Activated CD8-positive, alpha-beta T cell treated with anti-CD3 and anti-CD28 coated beads for 36 hours (primary cell): ENCODE results near the gene KLHL28. TPM values are rescaled to one million over a fixed set of nuclear protein-coding genes. Genes with fewer than 3 reads are reported as not detected.

Experiments used
- ATAC-seq: fragments of 200-7000 bp; cut with Tn5 transposase; one replicate; pipeline ENCODE4 v1.10.0; 2021; ENCODE audit warnings: mild to moderate bottlenecking, moderate library complexity
- CTCF ChIA-PET: fragments of 350-600 bp; sonication (Branson Sonifier 250); formaldehyde crosslinking; loops from one replicate; lab custom pipeline; 2021; ENCODE audit warnings: antibody characterized with exemption; lab: Charles Lee
- POLR2A ChIA-PET: fragments of 350-600 bp; sonication (Branson Sonifier 250); formaldehyde crosslinking; loops from one replicate; lab custom pipeline; 2021; ENCODE audit warnings: antibody characterized with exemption; lab: Charles Lee
- DNase-seq: peaks from one replicate; pipeline ENCODE4 v3.0.0-alpha.2; 2020
- H3K27ac Mint-ChIP-seq: one replicate; pipeline ENCODE4 v1.8.0; 2021; ENCODE audit warnings: mild to moderate bottlenecking, mixed read lengths
- H3K27me3 Mint-ChIP-seq: one replicate; pipeline ENCODE4 v1.8.0; 2021; ENCODE audit warnings: mixed read lengths
- H3K36me3 Mint-ChIP-seq: one replicate; pipeline ENCODE4 v1.8.0; 2021; ENCODE audit warnings: low read depth, mixed read lengths
- H3K4me1 Mint-ChIP-seq: one replicate; pipeline ENCODE4 v1.8.0; 2021; ENCODE audit warnings: low read depth, mixed read lengths
- H3K4me3 Mint-ChIP-seq: one replicate; pipeline ENCODE4 v1.8.0; 2021; ENCODE audit warnings: mild to moderate bottlenecking, moderate library complexity, mixed read lengths
- H3K9me3 Mint-ChIP-seq: one replicate; pipeline ENCODE4 v1.8.0; 2021; ENCODE audit warnings: mixed read lengths
- CTCF ChIP-seq: fragments of 200-600 bp; IDR thresholded peaks from one replicate; pipeline ENCODE4 v1.8.0; 2022; ENCODE audit warnings: antibody characterized with exemption, mild to moderate bottlenecking
- intact Hi-C: fragments of 100-400 bp; cut with micrococcal nuclease; formaldehyde crosslinking; loops from one replicate; pipeline ENCODE4 v1.10.0; 2022
- total RNA-seq, 2 experiments: library from RNA; stranded (reverse); gene quantifications; one replicate each; pipeline ENCODE4 v1.2.3, GENCODE V29; 2021

Gene KLHL28
- total RNA-seq, 2 experiments from 2014 or later: 10.9 to 11.1 TPM

GRCh38 chr14:44944107-44944506 lies 17.6 kb downstream of the KLHL28 start:
- intact Hi-C loops: no loop called here

GRCh38 chr14:44942436-44942835 lies 19.3 kb downstream of the KLHL28 start:
- CTCF ChIA-PET: no interaction called here
- H3K27ac Mint-ChIP-seq: no peak overlapping the region
- H3K27me3 Mint-ChIP-seq: no peaks in the 10 kb centered on the region
- ATAC-seq (no peak), DNase-seq (no peak)
- H3K9me3 Mint-ChIP-seq: peaks cover 7% of the 10 kb centered on the region
- H3K4me3 Mint-ChIP-seq: no peak overlapping the region
- TF ChIP-seq CTCF: no peak
- POLR2A ChIA-PET: no interaction called here
- H3K4me1 Mint-ChIP-seq: peaks cover 27% of the 10 kb centered on the region
- intact Hi-C loops: no loop called here
- H3K36me3 Mint-ChIP-seq: peaks cover 71% of the 10 kb centered on the region

More at GRCh38 chr14:44944107-44944506, 17.6 kb downstream of the KLHL28 start:
- Mint-ChIP-seq H3K4me1 (peaks cover 30% of the 10 kb centered on the region), H3K27me3 (no peaks in the 10 kb centered on the region), H3K4me3 (no peak overlapping the region), H3K36me3 (peaks cover 59% of the 10 kb centered on the region), H3K9me3 (peaks cover 4% of the 10 kb centered on the region), H3K27ac (no peak overlapping the region)
- ATAC-seq (no peak), DNase-seq (no peak)
- POLR2A ChIA-PET: interaction anchor here (1.0 kb wide), 1 partner anchor 33 kb away, joined by 3 read pairs; no protein-coding TSS in a partner anchor
- CTCF ChIA-PET: no interaction called here
- no peak for TF ChIP-seq CTCF

GRCh38 chr14:44941591-44941990 lies 20.2 kb downstream of the KLHL28 start:
- intact Hi-C loops: no loop called here
- no peak for DNase-seq
- no peak overlapping the region for H3K4me3 Mint-ChIP-seq
- peaks cover 28% of the 10 kb centered on the region for H3K4me1 Mint-ChIP-seq
- H3K36me3 Mint-ChIP-seq: peaks cover 67% of the 10 kb centered on the region
- no peak overlapping the region for H3K27ac Mint-ChIP-seq
- POLR2A ChIA-PET: no interaction called here
- no peak for ATAC-seq
- H3K9me3 Mint-ChIP-seq: peaks cover 7% of the 10 kb centered on the region
- CTCF ChIA-PET: no interaction called here
- H3K27me3 Mint-ChIP-seq: no peaks in the 10 kb centered on the region
- TF ChIP-seq CTCF: no peak

- DNase-seq (no peak), ATAC-seq (no peak)
- Mint-ChIP-seq H3K9me3 (peaks cover 7% of the 10 kb centered on the region), H3K27ac (peak overlapping the region; percentile 7), H3K4me1 (peaks cover 34% of the 10 kb centered on the region), H3K36me3 (peaks cover 73% of the 10 kb centered on the region), H3K27me3 (no peaks in the 10 kb centered on the region), H3K4me3 (no peak overlapping the region)
- ChIA-PET POLR2A (no interaction called here), CTCF (no interaction called here)
- intact Hi-C loops: no loop called here
- no peak for TF ChIP-seq CTCF
Measured at GRCh38 chr14:44940944-44941343, 20.8 kb downstream of the KLHL28 start.

GRCh38 chr14:44940211-44940610 lies 21.5 kb downstream of the KLHL28 start:
- CTCF ChIA-PET: no interaction called here
- no peak overlapping the region for H3K27ac Mint-ChIP-seq

More at GRCh38 chr14:44940211-44940610, 21.5 kb downstream of the KLHL28 start:
- no peak for ATAC-seq
- Mint-ChIP-seq H3K27me3 (no peaks in the 10 kb centered on the region), H3K4me1 (peaks cover 30% of the 10 kb centered on the region), H3K4me3 (no peak overlapping the region), H3K9me3 (peaks cover 7% of the 10 kb centered on the region), H3K36me3 (peaks cover 66% of the 10 kb centered on the region)
- intact Hi-C loops: no loop called here
- no peak for DNase-seq
- TF ChIP-seq CTCF: no peak
- POLR2A ChIA-PET: no interaction called here
